Mammary epithelial cell (primary cell): ENCODE measurements around the gene TRIM24.

Experiments used
- CTCF ChIP-seq, 2 donors: IDR thresholded peaks in 1 of 2; conservative IDR thresholded peaks in 1 of 2; 2 replicates each; pipeline ENCODE4 v1.5.1; 2011 to 2012; ENCODE audit warnings: inconsistent platforms in 2 of 2, low read length in 2 of 2, mild to moderate bottlenecking in 2 of 2, control low read depth in 1 of 2, low read depth in 1 of 2; ENCODE audit not compliant: insufficient read depth in 1 of 2; ENCODE audit errors: extremely low read depth in 1 of 2
- EZH2 ChIP-seq: IDR thresholded peaks from 2 replicates; pipeline ENCODE4 v1.6.1; 2012; ENCODE audit warnings: low read length, inconsistent platforms, borderline replicate concordance

- TF ChIP-seq CTCF (conservative IDR thresholded peaks at IDR 0.05 in 1 of 2, IDR thresholded peaks at IDR 0.05 in 1 of 2; ENCODE audit: extremely low read depth in 1 of 2, insufficient read depth in 1 of 2, low read depth in 1 of 2, low read length in 2 of 2), result no peak
- TF ChIP-seq EZH2, result no peak
Observed at GRCh38 chr7:138480527-138480926, 20.5 kb downstream of the TRIM24 start.
